H1 (cell line): ENCODE data around the gene FRRS1L. TPM values are rescaled to one million over a fixed set of nuclear protein-coding genes. Genes with fewer than 3 reads are reported as not detected.

Experiments used
- CBX5 ChIP-seq: fragments of 300-800, 300-1000 bp; sonication (generic); IDR thresholded peaks from 2 replicates; pipeline ENCODE4 v1.7.1; 2016; ENCODE audit warnings: antibody characterized with exemption, low read length, low read depth
- CHD1 ChIP-seq: IDR thresholded peaks from 2 replicates; pipeline ENCODE4 v1.6.1; 2012; ENCODE audit warnings: low read depth, low read length, improper control_type of control experiment
- CTCF ChIP-seq, 3 experiments: IDR thresholded peaks; 1 replicate in 2 of 3; 2 replicates in 1 of 3; pipeline versions ENCODE4 v1.5.1 to v1.6.1; 2011; ENCODE audit warnings: low read length in 3 of 3, mild to moderate bottlenecking in 3 of 3, inconsistent platforms in 2 of 3, low read depth in 1 of 3, moderate library complexity in 1 of 3; ENCODE audit not compliant: insufficient read depth in 1 of 3; ENCODE audit errors: control extremely low read depth in 1 of 3
- KDM4A ChIP-seq: IDR thresholded peaks from one replicate; pipeline ENCODE4 v1.7.1; 2012; ENCODE audit warnings: low read depth, mild to moderate bottlenecking, moderate library complexity, low read length, inconsistent platforms; ENCODE audit not compliant: severe bottlenecking
- PHF8 ChIP-seq: fragments of 200-600 bp; sonication (generic); conservative IDR thresholded peaks from 2 replicates; pipeline ENCODE4 v1.7.1; 2012; ENCODE audit warnings: low read depth, mild to moderate bottlenecking, inconsistent platforms, low read length, moderate library complexity
- RNF2 ChIP-seq: fragments of 200-900, 300-1000 bp; sonication (generic); IDR thresholded peaks from 2 replicates; pipeline ENCODE4 v1.7.1; 2016; ENCODE audit warnings: borderline replicate concordance, low read depth, mild to moderate bottlenecking, antibody characterized with exemption, low read length; ENCODE audit not compliant: poor library complexity, severe bottlenecking; ENCODE audit errors: missing control alignments
- SIRT6 ChIP-seq: IDR thresholded peaks from one replicate; pipeline ENCODE4 v1.7.1; 2012; ENCODE audit warnings: low read length, inconsistent platforms
- SIX5 ChIP-seq: IDR thresholded peaks from 2 replicates; pipeline ENCODE4 v1.6.1; 2011; ENCODE audit warnings: mild to moderate bottlenecking, low read depth, low read length
- SP4 ChIP-seq: IDR thresholded peaks from 2 replicates; pipeline ENCODE4 v1.6.1; 2012; ENCODE audit warnings: low read length, inconsistent platforms
- TAF7 ChIP-seq: optimal IDR thresholded peaks from 2 replicates; pipeline ENCODE3; 2011; ENCODE audit warnings: low read depth, mild to moderate bottlenecking, inconsistent platforms, low read length, moderate library complexity, borderline replicate concordance
- polyA plus RNA-seq, 7 experiments: library from polyadenylated mRNA; depleted of rRNA in 3 of 7; stranded (reverse) in 5 of 7; unstranded in 2 of 7; fragments of >200 nt in 5 of 7; fragments of 200-250 nt in 2 of 7; gene quantifications; 1 replicate in 5 of 7; 2 replicates in 1 of 7; 4 replicates in 1 of 7; pipeline versions ENCODE4 v1.2.1 to v1.2.3, GENCODE V29; 2011 to 2013; ENCODE audit warnings: missing spikeins in 2 of 7, mixed read lengths in 2 of 7
- total RNA-seq: library from RNA; stranded (reverse); fragmentation: NEBNext Ultra II Directional; extraction: Animal tissue kit (Norgen Biotek cat#: 25700); gene quantifications from 2 replicates; pipeline ENCODE4 v1.2.1, GENCODE V29; 2021
- TF ChIP-seq, protein P1 (sequence below): IDR thresholded peaks from 2 replicates; pipeline ENCODE4 v1.6.1; 2011; ENCODE audit warnings: low read length, improper control_type of control experiment

Gene FRRS1L
- total and polyA plus RNA-seq, 2 of the 8 experiments (the other 6 are each of a cell fraction or from before 2014, with no cell fraction given): 1.0 to 2.2 TPM

DNA sequence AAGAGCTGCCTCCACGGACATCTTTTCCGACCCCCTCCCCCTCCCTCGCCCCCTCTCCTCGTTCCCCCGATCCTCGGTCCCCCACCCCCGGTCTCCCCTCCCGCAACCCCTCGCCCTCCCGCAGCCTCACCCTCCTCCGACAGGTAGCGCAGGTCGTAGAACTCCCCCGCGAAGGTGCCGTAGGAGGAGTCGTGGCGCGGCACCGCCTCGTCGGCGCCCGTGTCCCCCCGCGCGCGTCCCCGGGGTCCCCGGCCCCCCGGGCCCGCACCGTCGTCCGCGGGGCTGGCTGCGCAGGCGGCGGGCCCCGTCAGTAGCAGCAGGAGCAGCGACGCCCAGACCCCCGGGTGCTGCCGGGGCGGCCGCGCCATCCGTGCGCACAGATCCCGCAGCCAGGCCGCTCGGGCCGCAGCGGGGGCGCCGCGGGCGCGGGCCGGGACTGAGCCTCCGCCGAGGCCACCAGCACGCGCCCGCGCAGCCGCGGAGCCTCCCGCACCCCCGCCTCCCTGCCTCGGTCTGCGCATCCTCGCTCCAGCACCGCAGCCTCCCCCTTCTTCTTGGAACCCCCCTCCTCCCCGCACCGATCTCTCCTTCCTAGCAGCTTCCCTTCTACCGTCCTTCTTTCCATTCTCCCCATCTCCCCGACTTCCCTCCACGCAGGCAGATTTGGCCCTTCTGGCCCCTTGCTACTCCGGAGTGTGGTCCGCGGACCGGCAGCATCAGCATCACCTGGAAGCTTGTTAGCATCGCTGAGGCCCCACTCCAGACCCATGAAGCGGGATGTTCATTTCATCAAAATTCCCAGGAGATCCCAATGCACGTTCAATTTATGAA lies at the start of gene FRRS1L (continued):
- TF ChIP-seq SIX5 (no peak), CBX5 (no peak), SP4 (no peak), TAF7 (no peak), PHF8 (0 out of 2 replicates have a peak, but pooled peaks have one; percentile 48), CHD1 (no peak), SIRT6 (no peak), CTCF (IDR thresholded peaks at IDR 0.05; ENCODE audit: control extremely low read depth in 1 of 3, insufficient read depth in 1 of 3, low read depth in 1 of 3, low read length in 3 of 3) (no peak), RNF2 (no peak), KDM4A (peak; percentile 82)
- TF ChIP-seq, protein P1, sequence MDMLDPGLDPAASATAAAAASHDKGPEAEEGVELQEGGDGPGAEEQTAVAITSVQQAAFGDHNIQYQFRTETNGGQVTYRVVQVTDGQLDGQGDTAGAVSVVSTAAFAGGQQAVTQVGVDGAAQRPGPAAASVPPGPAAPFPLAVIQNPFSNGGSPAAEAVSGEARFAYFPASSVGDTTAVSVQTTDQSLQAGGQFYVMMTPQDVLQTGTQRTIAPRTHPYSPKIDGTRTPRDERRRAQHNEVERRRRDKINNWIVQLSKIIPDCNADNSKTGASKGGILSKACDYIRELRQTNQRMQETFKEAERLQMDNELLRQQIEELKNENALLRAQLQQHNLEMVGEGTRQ: no peak
